ENCODE measurements around the gene SCCPDH.
A peak's percentile ranks its signal among the peaks of the same experiment; 100 is the strongest.

The SCCPDH gene

GRCh38 chr1:246753670-246754535 is 29.7 kb downstream of the SCCPDH start:
- TF ChIP-seq CTCF (IDR thresholded peaks at IDR 0.05), result peak; percentile 30
- DNase-seq (ENCODE audit: low spot score), result no peak

GRCh38 chr1:246755419-246755818 is 31.2 kb downstream of the SCCPDH start:
- no peak for DNase-seq (ENCODE audit: low spot score)
- H3K4me3 ChIP-seq, result no peak overlapping the region
- no peak for TF ChIP-seq CTCF (IDR thresholded peaks at IDR 0.05)
- no peak overlapping the region for H3K27ac ChIP-seq

More at GRCh38 chr1:246753670-246754535, 29.7 kb downstream of the SCCPDH start:
- Histone ChIP-seq H3K4me3 (no peak overlapping the region), H3K27ac (no peak overlapping the region)

GRCh38 chr1:246760422-246761347 is 36.5 kb downstream of the SCCPDH start:
- TF ChIP-seq CTCF (IDR thresholded peaks at IDR 0.05), result no peak
- Histone ChIP-seq H3K4me3 (no peak overlapping the region), H3K27ac (no peak overlapping the region)
- DNase-seq (ENCODE audit: low spot score), result no peak

GRCh38 chr1:246761396-246761795 is 37.2 kb downstream of the SCCPDH start:
- Histone ChIP-seq H3K27ac (no peak overlapping the region), H3K4me3 (no peak overlapping the region)
- no peak for TF ChIP-seq CTCF (IDR thresholded peaks at IDR 0.05)
- DNase-seq (ENCODE audit: low spot score), result no peak

- DNase-seq (ENCODE audit: low spot score), result no peak
- H3K27ac ChIP-seq, result no peak overlapping the region
- H3K4me3 ChIP-seq, result no peak overlapping the region
- no peak for TF ChIP-seq CTCF (IDR thresholded peaks at IDR 0.05)
Observed at GRCh38 chr1:246765521-246765920, 41.3 kb downstream of the SCCPDH start.

- H3K27ac ChIP-seq, result no peak overlapping the region
- no peak for DNase-seq (ENCODE audit: low spot score)
- no peak for TF ChIP-seq CTCF (IDR thresholded peaks at IDR 0.05)
- no peak overlapping the region for H3K4me3 ChIP-seq
Observed at GRCh38 chr1:246768403-246769020, 44.3 kb downstream of the SCCPDH start.
